PC-9 (cell line): ENCODE results near the gene ZNF407. TPM values are rescaled to one million over a fixed set of nuclear protein-coding genes. Genes with fewer than 3 reads are reported as not detected.

Experiments used
- BruUV-seq: library from RNA; stranded (reverse); fragments of 400-500 nt; replicated peaks from 2 replicates; lab custom pipeline; 2021; lab: Mats Ljungman, UMichigan
- CTCF ChIA-PET: fragments of 300-600 bp; sonication (Branson Sonifier 250); formaldehyde crosslinking; loops from one replicate; lab custom pipeline; 2022; ENCODE audit warnings: antibody characterized with exemption; lab: Charles Lee
- POLR2A ChIA-PET: fragments of 300-600 bp; sonication (Branson Sonifier 250); formaldehyde crosslinking; loops from one replicate; lab custom pipeline; 2022; ENCODE audit warnings: antibody characterized with exemption; ENCODE audit not compliant: unreplicated experiment; lab: Charles Lee
- DNase-seq, 2 experiments: peaks; one replicate each; pipeline versions ENCODE4 v3.0.0 to v3.0.0-alpha.2; 2015 to 2022; ENCODE audit warnings: mixed read lengths in 1 of 2
- H2AFZ ChIP-seq: fragments of 200-600 bp; sonication (generic); 2 replicates; pipeline ENCODE4 v1.8.1; 2017; ENCODE audit warnings: antibody characterized with exemption
- H3F3A ChIP-seq: fragments of 200-600 bp; sonication (generic); 2 replicates; pipeline ENCODE4 v1.8.1; 2017; ENCODE audit warnings: antibody characterized with exemption, mild to moderate bottlenecking, low read depth; ENCODE audit not compliant: insufficient read depth
- H3K27ac ChIP-seq: fragments of 200-600 bp; sonication (generic); 2 replicates; pipeline ENCODE4 v1.6.1; 2016; ENCODE audit warnings: mixed run types
- H3K27me3 ChIP-seq: fragments of 200-600 bp; sonication (generic); 2 replicates; pipeline ENCODE4 v1.6.1; 2016; ENCODE audit warnings: low read depth, mixed run types; ENCODE audit not compliant: insufficient read depth
- H3K36me3 ChIP-seq: fragments of 200-600 bp; sonication (generic); 2 replicates; pipeline ENCODE4 v1.6.1; 2016; ENCODE audit warnings: low read depth, mixed run types
- H3K4me1 ChIP-seq: fragments of 200-600 bp; sonication (generic); replicated peaks from 2 replicates; pipeline ENCODE4 v1.6.1; 2016; ENCODE audit warnings: mixed run types; ENCODE audit not compliant: insufficient read depth
- H3K4me2 ChIP-seq: fragments of 200-600 bp; sonication (generic); 2 replicates; pipeline ENCODE4 v1.6.1; 2017; ENCODE audit warnings: mixed run types
- H3K4me3 ChIP-seq: fragments of 200-600 bp; sonication (generic); 2 replicates; pipeline ENCODE4 v1.6.1; 2016; ENCODE audit warnings: mixed run types
- H3K79me2 ChIP-seq: fragments of 200-600 bp; sonication (generic); 2 replicates; pipeline ENCODE4 v1.6.1; 2017; ENCODE audit warnings: low read depth, mixed run types
- H3K9me2 ChIP-seq: fragments of 200-600 bp; sonication (generic); 2 replicates; pipeline ENCODE4 v1.8.1; 2017; ENCODE audit warnings: mild to moderate bottlenecking; ENCODE audit not compliant: insufficient read depth
- H3K9me3 ChIP-seq: fragments of 200-600 bp; sonication (generic); 2 replicates; pipeline ENCODE4 v1.8.1; 2016; ENCODE audit warnings: low read depth; ENCODE audit not compliant: insufficient read depth
- H4K20me1 ChIP-seq: fragments of 200-600 bp; sonication (generic); 2 replicates; pipeline ENCODE4 v1.8.1; 2017; ENCODE audit not compliant: insufficient read depth
- CTCF ChIP-seq: fragments of 200-600 bp; sonication (generic); conservative IDR thresholded peaks from 2 replicates; pipeline ENCODE4 v1.6.1; 2017; ENCODE audit warnings: mixed run types, antibody characterized with exemption, mild to moderate bottlenecking, moderate library complexity
- EZH2 ChIP-seq: fragments of 200-600 bp; sonication (generic); IDR thresholded peaks from 2 replicates; pipeline ENCODE4 v1.8.0; 2017; ENCODE audit warnings: antibody characterized with exemption, low read depth
- intact Hi-C: fragments of 100-400 bp; cut with micrococcal nuclease; formaldehyde crosslinking; loops from one replicate; pipeline ENCODE4 v1.10.0; 2022; ENCODE audit not compliant: unreplicated experiment
- total RNA-seq: library from RNA; stranded (reverse); gene quantifications from 2 replicates; pipeline ENCODE4 v1.2.3, GENCODE V29; 2021

ZNF407 gene
- total RNA-seq, 1 experiment from 2014 or later: 13.4 TPM

GRCh38 chr18:75089748-75090327 is 492.2 kb downstream of the ZNF407 start:
- Histone ChIP-seq H3K9me3 (no peaks in the 10 kb centered on the region), H3K4me1 (no peaks in the 10 kb centered on the region), H3K4me3 (no peak overlapping the region), H3K79me2 (no peaks in the 10 kb centered on the region), H3K27ac (no peak overlapping the region), H3K27me3 (no peaks in the 10 kb centered on the region), H3K9me2 (no peaks in the 10 kb centered on the region), H3F3A (peaks cover 8% of the 10 kb centered on the region; the same call in 1 of the 2 replicates), H4K20me1 (no peaks in the 10 kb centered on the region), H3K4me2 (no peak overlapping the region), H3K36me3 (no peaks in the 10 kb centered on the region), H2AFZ (no peak overlapping the region)
- TF ChIP-seq CTCF (no peak), EZH2 (no peak)
- CTCF ChIA-PET: no interaction called here
- intact Hi-C loops: no loop called here
- POLR2A ChIA-PET: no interaction called here
- no peak for DNase-seq
- no TSS peak for BruUV-seq

- no peaks in the 10 kb centered on the region for H3K4me1 ChIP-seq
- H3F3A ChIP-seq: peaks cover 8% of the 10 kb centered on the region; the same call in 1 of the 2 replicates
- H3K9me3 ChIP-seq: no peaks in the 10 kb centered on the region
- H3K9me2 ChIP-seq: no peaks in the 10 kb centered on the region
- TF ChIP-seq CTCF: no peak
- no peak for TF ChIP-seq EZH2
- no peak overlapping the region for H3K4me3 ChIP-seq
- H3K27me3 ChIP-seq: no peaks in the 10 kb centered on the region
- no peak overlapping the region for H2AFZ ChIP-seq
- no TSS peak for BruUV-seq
- H3K36me3 ChIP-seq: no peaks in the 10 kb centered on the region
- no peaks in the 10 kb centered on the region for H3K79me2 ChIP-seq
- no peak overlapping the region for H3K27ac ChIP-seq
- intact Hi-C loops: no loop called here
- no peaks in the 10 kb centered on the region for H4K20me1 ChIP-seq
- DNase-seq: no peak
- H3K4me2 ChIP-seq: no peak overlapping the region
- POLR2A ChIA-PET: no interaction called here
- CTCF ChIA-PET: no interaction called here
Measured at GRCh38 chr18:75090336-75090735, 492.7 kb downstream of the ZNF407 start.

DNA sequence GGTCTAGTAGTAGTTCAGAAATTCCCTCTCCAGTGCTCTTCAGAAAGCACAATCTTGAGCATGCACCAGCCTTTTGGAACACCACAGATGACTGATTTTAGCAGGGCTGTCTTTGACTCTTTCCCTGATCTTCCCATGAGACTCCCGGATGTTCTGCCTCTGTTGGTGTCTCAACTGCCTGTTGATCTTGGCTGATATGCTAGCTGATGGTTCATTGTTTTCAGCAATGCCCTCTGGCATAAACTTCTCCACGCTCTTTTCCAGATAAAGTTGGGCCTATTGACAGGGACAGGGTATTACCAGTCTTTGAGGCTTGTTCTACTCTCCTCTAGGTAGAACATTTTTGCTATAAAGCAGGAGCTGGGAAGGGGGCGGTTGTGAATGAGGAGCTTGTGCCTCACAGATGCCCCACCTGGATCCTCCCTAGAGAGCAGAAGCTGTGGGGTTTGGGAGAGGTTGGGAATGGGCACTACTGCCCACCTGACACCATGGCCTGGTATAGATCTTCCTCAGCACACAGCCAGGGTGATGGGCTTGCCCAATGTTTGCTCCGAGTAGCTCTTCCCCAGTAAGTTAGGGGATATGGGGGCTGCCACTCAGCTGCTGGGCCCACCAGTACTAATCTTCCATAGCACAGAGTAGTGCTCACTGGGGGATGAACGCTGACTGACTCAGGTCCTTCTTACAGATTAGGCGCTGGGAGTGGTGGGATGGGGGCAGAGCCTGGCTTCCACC is 500.0 kb downstream of the ZNF407 start:
- Histone ChIP-seq H3K27ac (no peak overlapping the region), H4K20me1 (no peaks in the 10 kb centered on the region), H3K4me1 (no peaks in the 10 kb centered on the region), H3K27me3 (no peaks in the 10 kb centered on the region), H3K36me3 (no peaks in the 10 kb centered on the region), H3K4me2 (no peak overlapping the region), H3K79me2 (no peaks in the 10 kb centered on the region), H3K9me3 (no peaks in the 10 kb centered on the region), H3F3A (no peaks in the 10 kb centered on the region), H3K9me2 (no peaks in the 10 kb centered on the region), H3K4me3 (no peak overlapping the region), H2AFZ (no peak overlapping the region)
- TF ChIP-seq EZH2 (no peak), CTCF (no peak)
- ChIA-PET POLR2A (no interaction called here), CTCF (no interaction called here)
- intact Hi-C loops: no loop called here
- no TSS peak for BruUV-seq
- DNase-seq: no peak
